ENCODE results near the gene COL5A1.
A peak's percentile ranks its signal among the peaks of the same experiment; 100 is the strongest.

COL5A1 gene

DNA sequence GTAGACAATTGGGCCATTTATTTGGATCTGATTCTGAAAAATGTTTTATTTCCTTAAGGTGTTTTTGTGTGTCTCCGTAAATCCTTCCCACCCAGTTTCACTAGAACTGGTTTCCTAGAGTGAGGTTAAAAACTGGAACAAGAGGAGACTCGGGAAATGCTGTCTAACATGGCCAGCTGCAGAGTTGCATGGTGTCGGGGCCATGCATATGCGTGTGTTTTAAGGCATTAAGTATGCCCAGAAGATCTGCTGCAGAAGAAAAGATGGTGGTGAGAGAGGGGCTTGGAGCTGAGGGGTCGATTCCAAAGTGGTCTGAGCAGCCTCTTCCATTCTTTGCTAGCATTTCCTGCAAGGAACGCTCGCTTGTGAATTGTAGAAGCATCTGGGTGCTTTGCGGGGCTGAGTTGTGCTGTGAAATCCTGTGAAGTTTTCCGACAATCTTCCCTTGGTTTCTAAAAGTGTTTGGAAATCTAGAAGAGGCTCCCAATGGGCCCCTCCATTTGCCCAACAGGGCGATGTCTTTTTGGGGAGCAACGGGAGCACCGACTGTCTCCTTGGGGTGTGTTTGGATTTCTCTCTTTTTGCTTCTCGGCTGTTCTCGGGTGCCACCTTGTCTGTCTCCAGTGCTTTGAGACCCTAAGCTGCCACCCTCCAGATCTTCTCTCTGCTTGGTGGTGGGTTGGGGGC, 113.8 kb downstream of the COL5A1 start:
- H3K4me1 Mint-ChIP-seq: no peaks in the 10 kb centered on the region
- no peak overlapping the region for H3K4me3 Mint-ChIP-seq
- no peaks in the 10 kb centered on the region for H3K36me3 Mint-ChIP-seq
- H3K9me3 Mint-ChIP-seq: peaks cover 10% of the 10 kb centered on the region
- no peak overlapping the region for H3K27ac Mint-ChIP-seq
- ATAC-seq: no peak
- peaks cover 43% of the 10 kb centered on the region for H3K27me3 Mint-ChIP-seq

DNA sequence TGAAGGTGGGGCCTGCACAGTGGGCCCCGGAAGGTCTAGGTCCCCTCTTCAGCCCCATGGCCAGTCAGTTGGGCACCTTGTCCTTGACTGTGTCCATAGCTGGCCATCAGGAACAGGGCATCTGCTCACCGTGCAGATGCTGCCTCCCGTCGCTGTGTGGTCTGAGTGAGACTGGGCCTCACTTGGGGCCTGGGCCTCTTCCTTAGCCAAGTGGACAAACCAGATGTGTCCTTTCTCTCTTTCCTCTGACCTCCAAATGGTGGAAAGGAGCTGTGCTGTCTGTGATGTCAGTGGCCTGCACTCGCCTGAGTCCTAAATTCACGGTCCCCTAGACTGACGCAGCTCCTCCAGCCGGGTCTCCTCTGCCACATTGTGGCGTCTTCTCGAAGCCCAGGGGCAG, 114.5 kb downstream of the COL5A1 start:
- H3K27me3 Mint-ChIP-seq: peaks cover 43% of the 10 kb centered on the region
- H3K4me1 Mint-ChIP-seq: no peaks in the 10 kb centered on the region
- H3K36me3 Mint-ChIP-seq: no peaks in the 10 kb centered on the region
- H3K9me3 Mint-ChIP-seq: peaks cover 17% of the 10 kb centered on the region
- ATAC-seq: no peak
- H3K27ac Mint-ChIP-seq: no peak overlapping the region
- no peak overlapping the region for H3K4me3 Mint-ChIP-seq

DNA sequence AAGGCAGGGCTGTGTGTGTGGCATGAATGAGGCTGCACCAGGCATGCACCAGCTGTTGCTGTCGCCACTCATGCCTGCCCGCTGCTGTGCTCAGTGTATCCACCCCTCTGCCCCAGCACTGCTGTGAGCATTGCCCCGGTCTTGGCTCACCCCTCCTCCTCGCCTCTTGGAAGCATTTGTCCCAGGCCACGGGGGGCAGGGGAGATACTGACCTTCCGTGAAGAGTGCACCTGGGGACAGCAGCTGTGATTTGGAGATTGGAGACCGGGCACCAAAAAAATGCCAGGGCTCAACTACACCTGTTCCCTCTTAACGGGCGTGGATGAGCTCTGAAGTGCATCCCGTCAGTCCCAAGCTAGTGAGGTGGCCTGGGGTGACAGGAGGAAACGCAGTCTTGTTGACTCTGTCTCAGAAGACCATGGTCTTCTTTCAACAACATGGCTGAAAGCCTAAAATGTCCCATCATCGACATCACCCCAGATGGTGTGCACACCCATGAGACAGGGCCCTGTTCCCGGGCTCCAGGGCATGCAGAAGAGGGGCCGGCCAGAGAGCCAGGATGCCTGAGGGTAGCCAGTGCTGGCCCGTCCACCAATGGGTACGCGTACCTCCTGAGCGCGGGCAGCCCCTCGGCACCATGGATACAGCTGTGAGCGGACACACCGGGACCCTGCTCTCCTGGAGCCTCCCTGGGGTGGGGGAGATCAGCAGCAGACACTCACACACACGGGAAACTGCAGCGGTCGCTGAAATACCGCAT, 115.8 kb downstream of the COL5A1 start:
- no peak overlapping the region for H3K4me3 Mint-ChIP-seq
- peaks cover 19% of the 10 kb centered on the region for H3K9me3 Mint-ChIP-seq
- no peaks in the 10 kb centered on the region for H3K36me3 Mint-ChIP-seq
- no peaks in the 10 kb centered on the region for H3K4me1 Mint-ChIP-seq
- peaks cover 35% of the 10 kb centered on the region for H3K27me3 Mint-ChIP-seq
- H3K27ac Mint-ChIP-seq: no peak overlapping the region
- peak; percentile 7 for ATAC-seq

- H3K27me3 Mint-ChIP-seq: peaks cover 24% of the 10 kb centered on the region
- no peaks in the 10 kb centered on the region for H3K4me1 Mint-ChIP-seq
- no peak overlapping the region for H3K4me3 Mint-ChIP-seq
- H3K27ac Mint-ChIP-seq: no peak overlapping the region
- H3K9me3 Mint-ChIP-seq: peaks cover 19% of the 10 kb centered on the region
- no peak for ATAC-seq
- no peaks in the 10 kb centered on the region for H3K36me3 Mint-ChIP-seq
Observed at GRCh38 chr9:134758949-134759607, 117.5 kb downstream of the COL5A1 start.

- no peak for ATAC-seq
- H3K27me3 Mint-ChIP-seq: peaks cover 25% of the 10 kb centered on the region
- H3K9me3 Mint-ChIP-seq: peaks cover 19% of the 10 kb centered on the region
- no peaks in the 10 kb centered on the region for H3K36me3 Mint-ChIP-seq
- H3K4me3 Mint-ChIP-seq: no peak overlapping the region
- H3K4me1 Mint-ChIP-seq: no peaks in the 10 kb centered on the region
- H3K27ac Mint-ChIP-seq: no peak overlapping the region
Observed at GRCh38 chr9:134759913-134760312, 118.3 kb downstream of the COL5A1 start.

DNA sequence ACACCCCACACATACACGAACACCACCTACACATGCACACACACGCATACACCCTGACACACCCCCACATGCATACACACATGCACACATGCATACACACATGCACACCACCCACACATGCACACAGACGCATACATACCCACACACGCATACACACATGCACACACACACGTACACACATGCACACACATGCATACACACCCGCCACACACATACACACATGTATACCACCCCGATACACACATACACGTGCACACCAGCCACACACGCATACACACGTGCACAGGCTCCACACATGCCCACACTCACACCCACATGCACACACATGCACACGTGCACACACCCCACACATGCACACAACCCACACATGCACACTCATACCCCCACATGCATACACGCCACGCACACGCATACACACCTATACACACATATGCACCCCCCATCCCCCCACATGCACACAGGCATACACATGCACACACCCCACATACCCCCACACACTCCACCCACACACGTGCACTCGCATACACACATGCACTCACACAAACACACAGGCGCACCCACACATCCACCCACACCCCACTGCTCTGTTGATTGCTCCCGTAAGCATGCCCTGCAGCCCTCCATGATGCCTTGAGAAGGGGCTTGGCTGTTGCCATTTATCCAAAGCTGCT, 119.3 kb downstream of the COL5A1 start:
- H3K27ac Mint-ChIP-seq: no peak overlapping the region
- peaks cover 19% of the 10 kb centered on the region for H3K9me3 Mint-ChIP-seq

GRCh38 chr9:134764473-134765269, 123.1 kb downstream of the COL5A1 start:
- H3K27ac Mint-ChIP-seq: no peak overlapping the region
- H3K4me1 Mint-ChIP-seq: peaks cover 6% of the 10 kb centered on the region
- no peak for ATAC-seq
- peaks cover 44% of the 10 kb centered on the region for H3K27me3 Mint-ChIP-seq
- H3K36me3 Mint-ChIP-seq: no peaks in the 10 kb centered on the region
- no peak overlapping the region for H3K4me3 Mint-ChIP-seq
- H3K9me3 Mint-ChIP-seq: peaks cover 14% of the 10 kb centered on the region

More for the DNA sequence above, 119.3 kb downstream of the COL5A1 start:
- no peak for ATAC-seq
- no peak overlapping the region for H3K4me3 Mint-ChIP-seq
- H3K27me3 Mint-ChIP-seq: peaks cover 25% of the 10 kb centered on the region
- no peaks in the 10 kb centered on the region for H3K36me3 Mint-ChIP-seq
- H3K4me1 Mint-ChIP-seq: no peaks in the 10 kb centered on the region

- Mint-ChIP-seq H3K27me3 (peaks cover 44% of the 10 kb centered on the region), H3K4me1 (peaks cover 6% of the 10 kb centered on the region), H3K36me3 (no peaks in the 10 kb centered on the region), H3K9me3 (peaks cover 4% of the 10 kb centered on the region), H3K27ac (no peak overlapping the region), H3K4me3 (no peak overlapping the region)
- no peak for ATAC-seq
Observed at GRCh38 chr9:134765785-134766184, 124.2 kb downstream of the COL5A1 start.

- Mint-ChIP-seq H3K4me3 (no peak overlapping the region), H3K4me1 (peaks cover 11% of the 10 kb centered on the region), H3K36me3 (no peaks in the 10 kb centered on the region), H3K9me3 (no peaks in the 10 kb centered on the region), H3K27ac (no peak overlapping the region), H3K27me3 (peaks cover 50% of the 10 kb centered on the region)
- no peak for ATAC-seq
Observed at GRCh38 chr9:134766587-134766986, 125.0 kb downstream of the COL5A1 start.

GRCh38 chr9:134768332-134768708, 126.7 kb downstream of the COL5A1 start:
- no peak for ATAC-seq
- Mint-ChIP-seq H3K4me3 (no peak overlapping the region), H3K27ac (no peak overlapping the region), H3K4me1 (peaks cover 14% of the 10 kb centered on the region), H3K9me3 (no peaks in the 10 kb centered on the region), H3K27me3 (peaks cover 61% of the 10 kb centered on the region), H3K36me3 (no peaks in the 10 kb centered on the region)

DNA sequence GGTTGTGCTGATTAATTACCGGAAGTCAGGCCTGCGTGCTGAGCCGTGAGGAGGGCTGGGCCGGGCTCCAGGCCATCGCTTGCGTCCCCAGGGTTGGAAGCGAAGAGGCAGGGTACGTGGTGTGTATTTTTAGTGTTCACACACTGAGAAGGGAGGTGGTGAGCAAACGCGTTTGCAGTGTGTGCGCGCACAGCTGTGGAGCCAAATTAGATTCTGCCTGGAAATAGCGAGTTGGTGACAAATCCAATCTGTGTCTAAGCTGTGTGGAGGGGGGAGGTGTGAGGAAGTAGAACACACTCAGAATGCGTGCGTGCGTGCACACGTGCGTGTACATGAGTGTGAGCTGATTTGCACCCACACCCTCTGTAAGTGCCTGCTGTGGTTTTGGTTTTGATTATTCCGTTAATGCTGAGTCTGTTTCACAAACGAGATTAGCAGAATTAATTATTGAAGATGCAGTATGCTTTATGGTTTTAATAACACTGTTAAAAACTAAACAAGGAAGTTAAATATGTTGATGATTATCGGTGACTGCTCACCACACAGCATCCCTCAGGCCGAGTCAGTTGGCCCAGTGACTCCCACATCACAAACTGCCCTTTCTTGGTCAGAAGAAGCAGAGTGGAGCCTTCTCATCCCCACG, 127.2 kb downstream of the COL5A1 start:
- H3K4me1 Mint-ChIP-seq: peaks cover 14% of the 10 kb centered on the region
- peaks cover 61% of the 10 kb centered on the region for H3K27me3 Mint-ChIP-seq
- no peak for ATAC-seq
- no peaks in the 10 kb centered on the region for H3K36me3 Mint-ChIP-seq
- H3K27ac Mint-ChIP-seq: no peak overlapping the region
- H3K4me3 Mint-ChIP-seq: no peak overlapping the region
- H3K9me3 Mint-ChIP-seq: no peaks in the 10 kb centered on the region

DNA sequence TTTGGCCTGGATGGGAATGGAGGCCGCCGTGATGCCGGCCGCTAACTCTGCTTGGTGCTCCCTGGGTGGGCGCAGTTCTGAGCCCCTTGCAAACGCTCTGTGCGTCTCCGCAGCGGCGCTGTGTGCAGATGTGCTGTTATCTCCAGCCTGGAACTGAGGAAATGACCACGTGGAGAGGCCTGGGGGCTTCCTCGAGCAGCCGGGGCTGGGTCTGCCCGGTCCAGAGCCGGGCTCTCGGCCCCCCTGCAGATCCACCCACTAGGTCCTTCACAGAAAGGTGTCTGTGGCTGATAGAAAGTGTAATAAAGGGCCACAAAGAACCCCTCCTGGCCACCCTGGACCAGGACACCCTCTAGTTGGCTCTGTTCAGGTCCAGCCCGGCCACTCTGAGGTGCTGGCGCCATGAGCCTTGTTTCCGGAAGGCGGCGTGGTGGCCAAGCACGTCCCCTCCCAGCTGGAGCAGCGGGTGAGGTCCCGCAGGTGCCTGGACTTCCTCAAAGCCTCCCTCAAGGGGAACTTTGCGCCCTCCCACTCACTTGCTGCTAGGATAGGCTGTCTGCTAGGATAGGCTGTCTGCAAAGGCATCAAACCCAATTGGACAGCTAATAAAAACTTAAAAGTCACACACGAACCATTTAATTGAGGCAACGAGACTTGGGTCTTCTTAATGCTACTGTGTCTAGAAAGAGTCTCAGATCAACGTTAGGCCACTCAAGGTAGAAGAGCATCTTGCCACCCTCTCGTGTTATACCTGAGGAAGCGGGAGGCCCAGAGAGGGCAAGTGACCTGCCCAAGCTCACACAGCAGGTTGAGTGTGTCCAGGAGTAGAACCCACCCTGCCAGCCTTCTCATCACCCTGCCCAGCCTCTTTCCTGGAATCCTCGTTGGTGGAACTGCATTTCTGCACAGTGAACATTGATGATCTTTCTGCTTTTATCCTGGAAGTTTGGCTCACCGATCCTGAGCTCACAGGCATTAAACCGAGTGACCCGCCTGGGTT, 129.7 kb downstream of the COL5A1 start:
- no peak for ATAC-seq

DNA sequence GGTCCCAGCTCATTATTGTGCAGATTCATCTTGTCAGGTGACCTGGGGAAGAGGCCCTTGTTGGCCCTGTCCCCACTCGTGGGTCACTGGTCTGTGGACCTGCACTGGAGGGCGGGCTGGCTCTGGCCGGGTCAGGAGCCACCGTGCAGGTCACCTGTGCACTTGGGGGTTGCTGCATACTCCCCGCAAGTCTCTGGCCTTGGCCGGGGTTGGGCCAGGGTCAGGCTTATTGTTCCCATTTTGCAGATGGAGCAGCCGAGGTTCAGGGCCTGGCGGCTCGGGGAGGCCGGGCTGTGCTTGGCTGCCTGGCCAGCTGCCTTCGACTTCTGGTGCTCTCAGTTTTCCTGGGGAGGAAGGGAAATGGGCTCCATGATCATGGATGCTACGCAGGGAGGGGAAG, 130.7 kb downstream of the COL5A1 start:
- no peaks in the 10 kb centered on the region for H3K9me3 Mint-ChIP-seq
- ATAC-seq: no peak
- no peak overlapping the region for H3K4me3 Mint-ChIP-seq
- no peak overlapping the region for H3K27ac Mint-ChIP-seq
- peaks cover 14% of the 10 kb centered on the region for H3K4me1 Mint-ChIP-seq
- peaks cover 33% of the 10 kb centered on the region for H3K27me3 Mint-ChIP-seq
- H3K36me3 Mint-ChIP-seq: no peaks in the 10 kb centered on the region

More for the DNA sequence above, 129.7 kb downstream of the COL5A1 start:
- H3K36me3 Mint-ChIP-seq: no peaks in the 10 kb centered on the region
- no peaks in the 10 kb centered on the region for H3K9me3 Mint-ChIP-seq
- H3K27me3 Mint-ChIP-seq: peaks cover 44% of the 10 kb centered on the region
- H3K27ac Mint-ChIP-seq: no peak overlapping the region
- H3K4me1 Mint-ChIP-seq: peaks cover 14% of the 10 kb centered on the region
- H3K4me3 Mint-ChIP-seq: no peak overlapping the region

Data from stimulated activated memory B cell treated with anti-CD40 and anti-IgM and Interleukin-4, amounts not matched to agents 10 μg/mL and 1 μg/mL and 100 μg/mL, for 72 hours (primary cell).